ENCODE data around the gene NECAB3. TPM values are rescaled to one million over a fixed set of nuclear protein-coding genes. Genes with fewer than 3 reads are reported as not detected.

NECAB3 gene
- total RNA-seq, 1 donor: 27.1 TPM

DNA sequence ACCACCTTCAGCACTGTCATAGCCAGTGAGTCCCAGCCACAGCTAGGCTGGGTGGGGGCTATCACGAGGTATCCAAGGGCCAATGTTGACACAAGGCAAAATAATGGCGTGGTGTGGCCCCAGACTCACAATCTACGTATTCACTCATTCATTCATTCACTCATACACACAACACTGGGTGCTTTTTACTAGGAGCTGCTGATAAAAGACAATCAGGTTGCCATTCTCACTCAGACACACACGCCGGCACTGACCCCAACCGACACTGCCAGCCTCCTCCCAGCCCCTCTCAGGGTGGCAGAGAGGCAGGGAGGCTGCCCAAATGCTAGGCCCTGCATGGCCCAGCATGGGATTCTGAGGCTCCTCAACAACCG, 13.6 kb downstream of the NECAB3 start:
- DNase-seq (ENCODE audit: insufficient read length, low spot score, missing footprints): peak; percentile 69
- Histone ChIP-seq H3K4me2 (ENCODE audit: insufficient read depth, low read length) (no peak overlapping the region), H3K27ac (ENCODE audit: low read depth, low read length) (no peak overlapping the region), H3K4me1 (ENCODE audit: insufficient read depth, low read length) (peaks cover 10% of the 10 kb centered on the region), H4K20me1 (ENCODE audit: insufficient read depth, low read length) (no peaks in the 10 kb centered on the region), H2AFZ (ENCODE audit: low read length) (no peak overlapping the region), H3K4me3 (ENCODE audit: insufficient read depth, low read length) (no peak overlapping the region), H3K27me3 (ENCODE audit: insufficient read depth, low read length) (no peaks in the 10 kb centered on the region), H3K9me3 (ENCODE audit: low read depth, low read length) (no peaks in the 10 kb centered on the region), H3K79me2 (ENCODE audit: insufficient read depth, low read length) (no peaks in the 10 kb centered on the region), H3K36me3 (ENCODE audit: insufficient read depth, low read length) (peaks cover 5% of the 10 kb centered on the region)
- TF ChIP-seq, protein P1, sequence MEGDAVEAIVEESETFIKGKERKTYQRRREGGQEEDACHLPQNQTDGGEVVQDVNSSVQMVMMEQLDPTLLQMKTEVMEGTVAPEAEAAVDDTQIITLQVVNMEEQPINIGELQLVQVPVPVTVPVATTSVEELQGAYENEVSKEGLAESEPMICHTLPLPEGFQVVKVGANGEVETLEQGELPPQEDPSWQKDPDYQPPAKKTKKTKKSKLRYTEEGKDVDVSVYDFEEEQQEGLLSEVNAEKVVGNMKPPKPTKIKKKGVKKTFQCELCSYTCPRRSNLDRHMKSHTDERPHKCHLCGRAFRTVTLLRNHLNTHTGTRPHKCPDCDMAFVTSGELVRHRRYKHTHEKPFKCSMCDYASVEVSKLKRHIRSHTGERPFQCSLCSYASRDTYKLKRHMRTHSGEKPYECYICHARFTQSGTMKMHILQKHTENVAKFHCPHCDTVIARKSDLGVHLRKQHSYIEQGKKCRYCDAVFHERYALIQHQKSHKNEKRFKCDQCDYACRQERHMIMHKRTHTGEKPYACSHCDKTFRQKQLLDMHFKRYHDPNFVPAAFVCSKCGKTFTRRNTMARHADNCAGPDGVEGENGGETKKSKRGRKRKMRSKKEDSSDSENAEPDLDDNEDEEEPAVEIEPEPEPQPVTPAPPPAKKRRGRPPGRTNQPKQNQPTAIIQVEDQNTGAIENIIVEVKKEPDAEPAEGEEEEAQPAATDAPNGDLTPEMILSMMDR (IDR thresholded peaks at IDR 0.05; ENCODE audit: extremely low read depth, low read depth, low read length): no peak

DNA sequence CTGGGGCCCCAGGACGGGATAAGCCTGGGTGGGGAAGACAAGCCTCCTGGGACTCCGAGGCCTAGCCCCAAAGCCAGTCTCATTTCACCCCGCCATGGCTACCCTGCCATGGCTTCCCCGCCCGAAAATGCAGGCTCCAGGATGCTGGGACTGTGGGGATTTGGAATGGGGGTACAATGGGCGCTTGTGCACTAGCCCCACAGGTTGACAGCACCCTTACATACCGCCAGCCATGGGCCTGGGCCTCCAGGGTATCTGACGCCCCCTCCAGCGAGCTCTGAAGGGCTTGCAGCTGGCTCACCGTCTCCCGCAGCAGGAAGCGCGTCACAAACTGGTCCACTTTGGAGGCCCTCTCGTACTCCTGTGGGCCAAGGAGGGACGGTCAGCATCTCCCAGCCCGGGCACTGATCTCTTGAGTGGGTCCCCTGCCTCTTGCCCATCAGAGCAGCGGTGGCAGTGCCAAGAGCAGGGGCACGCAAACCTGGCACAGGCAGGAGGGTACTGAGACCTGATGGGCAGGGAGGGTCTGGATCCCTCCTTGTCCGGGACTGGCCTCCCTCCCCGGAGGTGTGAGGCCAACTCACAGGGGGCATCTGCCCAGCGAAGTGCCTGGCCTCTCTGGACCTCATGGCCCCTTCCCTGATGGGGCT, 14.1 kb downstream of the NECAB3 start:
- no peaks in the 10 kb centered on the region for H4K20me1 ChIP-seq (ENCODE audit: insufficient read depth, low read length)
- no peaks in the 10 kb centered on the region for H3K9me3 ChIP-seq (ENCODE audit: low read depth, low read length)
- TF ChIP-seq, protein P1 (IDR thresholded peaks at IDR 0.05; ENCODE audit: extremely low read depth, low read depth, low read length): no peak
- H3K27ac ChIP-seq (ENCODE audit: low read depth, low read length): no peak overlapping the region
- H2AFZ ChIP-seq (ENCODE audit: low read length): no peak overlapping the region
- H3K79me2 ChIP-seq (ENCODE audit: insufficient read depth, low read length): no peaks in the 10 kb centered on the region
- no peak overlapping the region for H3K4me2 ChIP-seq (ENCODE audit: insufficient read depth, low read length)
- peaks cover 10% of the 10 kb centered on the region for H3K4me1 ChIP-seq (ENCODE audit: insufficient read depth, low read length)
- no peak overlapping the region for H3K4me3 ChIP-seq (ENCODE audit: insufficient read depth, low read length)
- H3K36me3 ChIP-seq (ENCODE audit: insufficient read depth, low read length): peaks cover 5% of the 10 kb centered on the region
- no peaks in the 10 kb centered on the region for H3K27me3 ChIP-seq (ENCODE audit: insufficient read depth, low read length)
- DNase-seq (ENCODE audit: insufficient read length, low spot score, missing footprints): peak; percentile 63

DNA sequence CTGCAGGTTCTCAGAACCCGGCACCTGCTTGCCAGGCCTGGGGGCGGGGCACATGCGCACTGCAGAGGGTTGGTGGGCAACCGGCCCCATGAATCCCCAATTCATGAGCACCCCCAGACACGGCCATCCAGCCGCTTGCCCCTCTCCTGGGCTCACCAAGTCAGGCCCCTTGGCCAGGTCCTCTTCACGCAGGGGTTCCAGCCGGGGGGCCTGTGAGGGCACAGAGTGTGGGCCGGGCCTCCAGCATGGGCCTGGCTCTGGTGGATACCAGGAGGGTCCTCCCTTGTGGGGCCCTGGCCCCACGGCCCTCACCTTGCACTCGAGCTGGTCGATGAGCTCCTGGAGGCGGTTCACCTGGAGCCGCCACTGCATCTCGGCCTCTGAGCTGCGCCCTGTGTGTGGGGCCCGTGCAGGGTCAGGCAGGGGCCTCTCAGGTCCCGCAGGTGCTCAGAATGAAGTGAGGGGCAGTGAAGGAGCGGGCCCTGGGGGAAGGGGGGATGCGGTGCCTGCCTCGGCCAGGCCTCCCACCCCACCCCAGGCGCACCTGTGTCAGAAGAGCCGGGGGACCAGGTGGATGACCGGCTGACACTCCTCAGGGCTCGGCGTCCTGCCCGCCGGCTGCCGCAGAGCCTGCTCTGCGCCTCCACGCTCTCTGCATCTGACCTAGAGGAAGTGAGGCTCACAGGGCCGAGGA, 14.7 kb downstream of the NECAB3 start:
- no peak overlapping the region for H3K4me3 ChIP-seq (ENCODE audit: insufficient read depth, low read length)
- no peaks in the 10 kb centered on the region for H3K79me2 ChIP-seq (ENCODE audit: insufficient read depth, low read length)
- no peak for DNase-seq (ENCODE audit: insufficient read length, low spot score, missing footprints)
- H3K36me3 ChIP-seq (ENCODE audit: insufficient read depth, low read length): peaks cover 5% of the 10 kb centered on the region
- H2AFZ ChIP-seq (ENCODE audit: low read length): no peak overlapping the region
- no peak overlapping the region for H3K4me2 ChIP-seq (ENCODE audit: insufficient read depth, low read length)
- peaks cover 10% of the 10 kb centered on the region for H3K4me1 ChIP-seq (ENCODE audit: insufficient read depth, low read length)
- H3K9me3 ChIP-seq (ENCODE audit: low read depth, low read length): no peaks in the 10 kb centered on the region
- no peak overlapping the region for H3K27ac ChIP-seq (ENCODE audit: low read depth, low read length)
- no peaks in the 10 kb centered on the region for H4K20me1 ChIP-seq (ENCODE audit: insufficient read depth, low read length)
- no peaks in the 10 kb centered on the region for H3K27me3 ChIP-seq (ENCODE audit: insufficient read depth, low read length)
- TF ChIP-seq, protein P1 (IDR thresholded peaks at IDR 0.05; ENCODE audit: extremely low read depth, low read depth, low read length): no peak

DNA sequence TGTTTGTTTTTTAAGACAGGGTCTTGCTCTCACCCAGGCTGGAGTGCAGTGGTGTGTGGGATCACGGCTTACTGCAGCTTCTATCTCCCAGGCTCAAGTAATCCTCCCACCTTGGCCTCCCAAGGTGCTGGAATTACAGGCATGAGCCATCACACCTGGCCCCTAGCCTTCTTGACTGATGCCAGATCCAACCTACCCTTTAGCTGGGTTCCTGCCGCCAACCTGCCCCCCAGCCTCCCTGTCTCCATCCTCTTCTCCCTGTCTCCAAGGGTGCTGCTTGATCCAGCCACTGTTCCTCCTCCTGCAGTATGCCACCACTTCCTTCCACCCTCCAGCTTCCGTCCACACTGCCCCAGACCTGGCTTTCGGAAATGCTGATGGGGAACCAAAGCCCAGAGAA, 15.3 kb downstream of the NECAB3 start:
- Histone ChIP-seq H3K27me3 (ENCODE audit: insufficient read depth, low read length) (no peaks in the 10 kb centered on the region), H3K4me3 (ENCODE audit: insufficient read depth, low read length) (no peak overlapping the region), H3K79me2 (ENCODE audit: insufficient read depth, low read length) (no peaks in the 10 kb centered on the region), H4K20me1 (ENCODE audit: insufficient read depth, low read length) (no peaks in the 10 kb centered on the region), H2AFZ (ENCODE audit: low read length) (no peak overlapping the region), H3K4me2 (ENCODE audit: insufficient read depth, low read length) (no peak overlapping the region), H3K4me1 (ENCODE audit: insufficient read depth, low read length) (peaks cover 5% of the 10 kb centered on the region), H3K36me3 (ENCODE audit: insufficient read depth, low read length) (peaks cover 5% of the 10 kb centered on the region), H3K27ac (ENCODE audit: low read depth, low read length) (no peak overlapping the region), H3K9me3 (ENCODE audit: low read depth, low read length) (no peaks in the 10 kb centered on the region)
- TF ChIP-seq, protein P1 (IDR thresholded peaks at IDR 0.05; ENCODE audit: extremely low read depth, low read depth, low read length): no peak
- DNase-seq (ENCODE audit: insufficient read length, low spot score, missing footprints): peak; percentile 36

Data from osteoblast (primary cell).